H1 (cell line): ENCODE measurements around the gene ABCC6. TPM values are rescaled to one million over a fixed set of nuclear protein-coding genes. Genes with fewer than 3 reads are reported as not detected.

Experiments
- CTCF ChIA-PET: fragments of 300-600 bp; sonication (Branson Sonifier 250); formaldehyde crosslinking; loops from one replicate; lab custom pipeline; 2021; ENCODE audit not compliant: partially characterized antibody; lab: Charles Lee
- POLR2A ChIA-PET: fragments of 300-600 bp; sonication (Branson Sonifier 250); formaldehyde crosslinking; loops from one replicate; lab custom pipeline; 2021; ENCODE audit warnings: inconsistent platforms; ENCODE audit not compliant: partially characterized antibody; lab: Charles Lee
- DNase-seq, 2 experiments: peaks; one replicate each; pipeline versions ENCODE4 v3.0.0 to v3.0.0-alpha.2; 2010 to 2022; ENCODE audit warnings: low spot score in 2 of 2, low read depth in 1 of 2, mixed read lengths in 1 of 2
- FAIRE-seq: peaks from 2 replicates; lab custom pipeline; 2011; peaks lifted over from hg19 to GRCh38; lab: Jason Lieb, UNC
- H2AFZ ChIP-seq: 2 replicates; pipeline ENCODE4 v1.8.1; 2012; ENCODE audit warnings: low read length, inconsistent platforms
- H2AK5ac ChIP-seq: 2 replicates; pipeline ENCODE4 v1.6.1; 2013; ENCODE audit warnings: low read depth, low read length
- H2BK120ac ChIP-seq: replicated peaks from 2 replicates; pipeline ENCODE3; 2013; ENCODE audit warnings: low read depth, low read length, inconsistent platforms
- H2BK12ac ChIP-seq: 2 replicates; pipeline ENCODE4 v1.6.1; 2013; ENCODE audit warnings: low read depth, low read length
- H2BK15ac ChIP-seq: 2 replicates; pipeline ENCODE4 v1.6.1; 2013; ENCODE audit warnings: low read length
- H2BK20ac ChIP-seq: 2 replicates; pipeline ENCODE4 v1.6.1; 2013; ENCODE audit warnings: low read length
- H2BK5ac ChIP-seq: 2 replicates; pipeline ENCODE4 v1.6.1; 2013; ENCODE audit warnings: low read depth, low read length
- H3K14ac ChIP-seq: 2 replicates; pipeline ENCODE4 v1.6.1; 2013; ENCODE audit warnings: inconsistent platforms; ENCODE audit not compliant: insufficient read length
- H3K18ac ChIP-seq: 2 replicates; pipeline ENCODE4 v1.6.1; 2013; ENCODE audit warnings: low read length; ENCODE audit errors: extremely low read depth
- H3K23ac ChIP-seq: 2 replicates; pipeline ENCODE4 v1.6.1; 2013; ENCODE audit warnings: inconsistent platforms; ENCODE audit not compliant: insufficient read length
- H3K23me2 ChIP-seq: 2 replicates; pipeline ENCODE4 v1.6.1; 2013; ENCODE audit warnings: low read depth, low read length
- H3K27ac ChIP-seq: 2 replicates; pipeline ENCODE4 v1.6.1; 2011; ENCODE audit warnings: low read depth, low read length, inconsistent platforms
- H3K27me3 ChIP-seq, 4 experiments: replicated peaks in 1 of 4; 1 replicate in 1 of 4; 2 replicates in 3 of 4; pipeline versions ENCODE4 v1.6.1 to v1.8.1; 2011 to 2013; ENCODE audit warnings: low read length in 3 of 4, mild to moderate bottlenecking in 3 of 4, inconsistent platforms in 2 of 4, mixed read lengths in 2 of 4, moderate library complexity in 1 of 4; ENCODE audit not compliant: control insufficient read depth in 3 of 4, insufficient read depth in 3 of 4; ENCODE audit errors: extremely low read depth in 1 of 4
- H3K36me3 ChIP-seq, 4 experiments: 2 replicates each; pipeline versions ENCODE4 v1.6.1 to v1.8.1; 2011 to 2013; ENCODE audit warnings: mild to moderate bottlenecking in 4 of 4, low read length in 3 of 4, moderate library complexity in 2 of 4, control low read depth in 1 of 4, inconsistent platforms in 1 of 4; ENCODE audit not compliant: insufficient read depth in 4 of 4, control insufficient read depth in 2 of 4
- H3K4ac ChIP-seq: replicated peaks from 2 replicates; pipeline ENCODE3; 2013; ENCODE audit warnings: low read length, low read depth, mixed read lengths, inconsistent platforms; ENCODE audit not compliant: insufficient read length
- H3K4me1 ChIP-seq, 4 experiments: replicated peaks in 1 of 4; 1 replicate in 1 of 4; 2 replicates in 3 of 4; pipeline versions ENCODE4 v1.6.1 to v1.8.1; 2011 to 2013; ENCODE audit warnings: low read length in 3 of 4, inconsistent platforms in 2 of 4, mixed read lengths in 1 of 4; ENCODE audit not compliant: insufficient read depth in 4 of 4, control insufficient read depth in 3 of 4
- H3K4me2 ChIP-seq, 2 experiments: 2 replicates each; pipeline versions ENCODE4 v1.6.1 to v1.8.1; 2011 to 2013; ENCODE audit warnings: low read depth in 2 of 2, low read length in 2 of 2, control low read depth in 1 of 2, inconsistent platforms in 1 of 2, mild to moderate bottlenecking in 1 of 2; ENCODE audit not compliant: insufficient read depth in 1 of 2
- H3K4me3 ChIP-seq, 4 experiments: fragments of 200-600, 300-600 bp in 1 of 4; sonication (generic), shearing (Covaris generic), sonication (Bioruptor Twin) in 1 of 4; 2 replicates each; pipeline versions ENCODE4 v1.5.1 to v1.8.1; 2011 to 2016; ENCODE audit warnings: low read length in 4 of 4, low read depth in 3 of 4, control low read depth in 2 of 4, inconsistent platforms in 2 of 4, mild to moderate bottlenecking in 2 of 4, mixed read lengths in 1 of 4, moderate library complexity in 1 of 4; ENCODE audit not compliant: insufficient read depth in 2 of 4; ENCODE audit errors: extremely low read depth in 1 of 4
- H3K56ac ChIP-seq: replicated peaks from 2 replicates; pipeline ENCODE3; 2013; ENCODE audit warnings: low read depth, mild to moderate bottlenecking, mixed read lengths, low read length, inconsistent platforms; ENCODE audit not compliant: insufficient read length
- H3K79me1 ChIP-seq: 2 replicates; pipeline ENCODE4 v1.6.1; 2013; ENCODE audit warnings: low read depth, low read length, control low read depth
- H3K79me2 ChIP-seq, 2 experiments: 2 replicates each; pipeline versions ENCODE4 v1.6.1 to v1.8.1; 2012 to 2013; ENCODE audit warnings: low read length in 2 of 2, mild to moderate bottlenecking in 2 of 2, inconsistent platforms in 1 of 2; ENCODE audit not compliant: insufficient read depth in 2 of 2, control insufficient read depth in 1 of 2
- H3K9ac ChIP-seq, 4 experiments: replicated peaks in 1 of 4; 1 replicate in 1 of 4; 2 replicates in 3 of 4; pipeline versions ENCODE4 v1.6.1 to v1.8.1; 2011 to 2013; ENCODE audit warnings: low read depth in 3 of 4, low read length in 3 of 4, control low read depth in 2 of 4, mild to moderate bottlenecking in 2 of 4, moderate library complexity in 2 of 4, inconsistent platforms in 1 of 4; ENCODE audit errors: extremely low read depth in 1 of 4
- H3K9me3 ChIP-seq, 2 experiments: 2 replicates each; pipeline versions ENCODE4 v1.6.1 to v1.8.1; 2012 to 2013; ENCODE audit warnings: mild to moderate bottlenecking in 2 of 2, moderate library complexity in 2 of 2, control low read depth in 1 of 2, inconsistent platforms in 1 of 2, low read depth in 1 of 2, low read length in 1 of 2, mixed read lengths in 1 of 2; ENCODE audit not compliant: insufficient read depth in 2 of 2
- H4K20me1 ChIP-seq, 2 experiments: replicated peaks in 1 of 2; 2 replicates each; pipeline versions ENCODE3 to v1.8.1; 2011 to 2013; ENCODE audit warnings: inconsistent platforms in 2 of 2, low read length in 2 of 2, mild to moderate bottlenecking in 1 of 2; ENCODE audit not compliant: insufficient read depth in 2 of 2, control insufficient read depth in 1 of 2
- H4K5ac ChIP-seq: 2 replicates; pipeline ENCODE4 v1.6.1; 2013; ENCODE audit warnings: low read length, low read depth, mixed read lengths, inconsistent platforms; ENCODE audit not compliant: insufficient read length
- H4K8ac ChIP-seq: 2 replicates; pipeline ENCODE4 v1.8.0; 2013; ENCODE audit warnings: mild to moderate bottlenecking, moderate library complexity, low read length, inconsistent platforms; ENCODE audit not compliant: insufficient read depth; ENCODE audit errors: extremely low read depth
- H4K91ac ChIP-seq: replicated peaks from 2 replicates; pipeline ENCODE3; 2013; ENCODE audit warnings: low read length, mixed read lengths, inconsistent platforms; ENCODE audit not compliant: insufficient read length
- CBX5 ChIP-seq: fragments of 300-800, 300-1000 bp; sonication (generic); IDR thresholded peaks from 2 replicates; pipeline ENCODE4 v1.7.1; 2016; ENCODE audit warnings: antibody characterized with exemption, low read length, low read depth
- EP300 ChIP-seq, 2 experiments: IDR thresholded peaks; 1 replicate in 1 of 2; 2 replicates in 1 of 2; pipeline ENCODE4 v1.6.1; 2011 to 2012; ENCODE audit warnings: low read depth in 2 of 2, low read length in 2 of 2, mild to moderate bottlenecking in 2 of 2, borderline replicate concordance in 1 of 2, inconsistent platforms in 1 of 2, moderate library complexity in 1 of 2
- MAX ChIP-seq: IDR thresholded peaks from 2 replicates; pipeline ENCODE4 v1.6.1; 2012; ENCODE audit warnings: inconsistent platforms
- NANOG ChIP-seq: IDR thresholded peaks from 2 replicates; pipeline ENCODE4 v1.6.1; 2011; ENCODE audit warnings: low read length, low read depth, mild to moderate bottlenecking, inconsistent platforms; ENCODE audit not compliant: insufficient read depth, poor library complexity, severe bottlenecking
- SP4 ChIP-seq: IDR thresholded peaks from 2 replicates; pipeline ENCODE4 v1.6.1; 2012; ENCODE audit warnings: low read length, inconsistent platforms
- TEAD4 ChIP-seq: IDR thresholded peaks from 2 replicates; pipeline ENCODE4 v1.6.1; 2012; ENCODE audit warnings: low read depth, low read length, inconsistent platforms, mixed read lengths
- WGBS, 2 experiments: shearing (Covaris generic) in 1 of 2; methylation state at CpG; one replicate each; pipeline versions ENCODE4 v1.1.6 to v1.1.7; 2013 to 2015; ENCODE audit warnings: low lambda C conversion rate in 2 of 2, mixed read lengths in 2 of 2, inconsistent platforms in 1 of 2, low coverage in 1 of 2, missing lambda C conversion rate in 1 of 2; ENCODE audit not compliant: insufficient replicate concordance in 2 of 2, insufficient coverage in 1 of 2, insufficient read length in 1 of 2; ENCODE audit errors: extremely low coverage in 1 of 2, missing lambda C conversion rate in 1 of 2; 5-methylcytosine and 5-hydroxymethylcytosine counted together
- polyA plus RNA-seq, 7 experiments: library from polyadenylated mRNA; depleted of rRNA in 3 of 7; stranded (reverse) in 5 of 7; unstranded in 2 of 7; fragments of >200 nt in 5 of 7; fragments of 200-250 nt in 2 of 7; gene quantifications; 1 replicate in 5 of 7; 2 replicates in 1 of 7; 4 replicates in 1 of 7; pipeline versions ENCODE4 v1.2.1 to v1.2.3, GENCODE V29; 2011 to 2013; ENCODE audit warnings: missing spikeins in 2 of 7, mixed read lengths in 2 of 7
- total RNA-seq: library from RNA; stranded (reverse); fragmentation: NEBNext Ultra II Directional; extraction: Animal tissue kit (Norgen Biotek cat#: 25700); gene quantifications from 2 replicates; pipeline ENCODE4 v1.2.1, GENCODE V29; 2021

ABCC6 gene
- total and polyA plus RNA-seq, 2 of the 8 experiments (the other 6 are each of a cell fraction or from before 2014, with no cell fraction given): 1.6 to 1.8 TPM

- H3K9ac ChIP-seq: no peak overlapping the region
- ChIA-PET POLR2A (no interaction called here), CTCF (interaction anchor here (2.0 kb wide), 1 partner anchor 26 kb away, joined by 5 read pairs; no protein-coding TSS in a partner anchor)
- H2AFZ ChIP-seq: no peak overlapping the region
- H3K27ac ChIP-seq: no peak overlapping the region
- no peak for DNase-seq
- H3K9me3 ChIP-seq: peaks cover 22 to 26% of the 10 kb centered on the region in 2 experiments
- 97% methylated on average over 3 of the region's 3 CpGs; no CpG with 5 or more reads in 1 of the 2 experiments for WGBS, 2 experiments
- H2BK15ac ChIP-seq: no peak overlapping the region
- H3K4me3 ChIP-seq: no peak overlapping the region
- H3K14ac ChIP-seq: no peak overlapping the region
- no peaks in the 10 kb centered on the region for H3K4me1 ChIP-seq
- H4K5ac ChIP-seq: no peak overlapping the region
- no peaks in the 10 kb centered on the region for H3K36me3 ChIP-seq
- peaks cover 6% of the 10 kb centered on the region; the same call in 1 of the 2 replicates for H3K23me2 ChIP-seq
- H2BK5ac ChIP-seq: no peak overlapping the region
- no peak overlapping the region for H3K4ac ChIP-seq
- no peak overlapping the region for H2AK5ac ChIP-seq
- no peak overlapping the region for H3K18ac ChIP-seq
- no peak overlapping the region for H3K23ac ChIP-seq
- FAIRE-seq: no peak
- H2BK20ac ChIP-seq: no peak overlapping the region
- H4K8ac ChIP-seq: no peak overlapping the region
- H3K79me1 ChIP-seq: no peaks in the 10 kb centered on the region
- TF ChIP-seq NANOG (no peak), TEAD4 (no peak), EP300 (IDR thresholded peaks at IDR 0.05; ENCODE audit: borderline replicate concordance in 1 of 2, low read depth in 2 of 2, low read length in 2 of 2) (no peak), MAX (no peak), CBX5 (no peak), SP4 (no peak)
- no peak overlapping the region for H2BK12ac ChIP-seq
- H3K27me3 ChIP-seq: no peaks in the 10 kb centered on the region
- no peak overlapping the region for H2BK120ac ChIP-seq
- no peak overlapping the region for H4K91ac ChIP-seq
- peaks cover 0 to 2% of the 10 kb centered on the region in 2 experiments for H4K20me1 ChIP-seq
- no peak overlapping the region for H3K56ac ChIP-seq
- H3K79me2 ChIP-seq: no peaks in the 10 kb centered on the region
- H3K4me2 ChIP-seq: no peak overlapping the region
Measured at GRCh38 chr16:16159662-16160061, 63.6 kb downstream of the ABCC6 start.
